Muscle of arm (tissue), 12 donors: Measurements from ENCODE around the gene FARP1. TPM values are rescaled to one million over a fixed set of nuclear protein-coding genes. Genes with fewer than 3 reads are reported as not detected.
A peak's percentile ranks its signal among the peaks of the same experiment; 100 is the strongest.

ENCODE experiments used
- DNase-seq: peaks from one replicate; pipeline ENCODE4 v3.0.0-alpha.2; 2013
- polyA plus RNA-seq, 12 donors: library from polyadenylated mRNA; unstranded; fragments of 120-200 nt; gene quantifications; one replicate each; pipeline ENCODE4 v1.2.1, GENCODE V29; 2013; ENCODE audit not compliant: insufficient read length in 12 of 12

The FARP1 gene
- polyA plus RNA-seq, 12 donors, result 67.3 to 111 (median 73.0) TPM; not detected in 1

DNA sequence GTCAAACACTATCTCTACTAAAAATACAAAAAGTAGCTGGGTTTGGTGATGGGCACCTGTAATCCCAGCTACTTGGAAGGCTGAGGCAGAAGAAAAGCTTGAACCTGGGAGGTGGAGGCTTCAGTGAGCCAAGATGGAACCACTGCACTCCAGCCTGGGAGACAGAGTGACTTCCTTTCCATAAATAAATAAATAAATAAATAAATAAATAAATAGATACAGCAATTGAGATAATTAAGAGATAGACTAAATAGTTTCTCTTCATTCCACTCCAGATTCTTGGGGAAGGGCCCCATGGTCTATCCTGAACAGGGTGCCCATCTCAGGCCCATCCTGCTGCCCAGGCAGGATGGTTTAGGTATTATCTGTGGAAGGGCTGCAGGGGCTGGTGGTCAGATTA lies 24.0 kb upstream of the FARP1 start:
- no peak for DNase-seq

DNA sequence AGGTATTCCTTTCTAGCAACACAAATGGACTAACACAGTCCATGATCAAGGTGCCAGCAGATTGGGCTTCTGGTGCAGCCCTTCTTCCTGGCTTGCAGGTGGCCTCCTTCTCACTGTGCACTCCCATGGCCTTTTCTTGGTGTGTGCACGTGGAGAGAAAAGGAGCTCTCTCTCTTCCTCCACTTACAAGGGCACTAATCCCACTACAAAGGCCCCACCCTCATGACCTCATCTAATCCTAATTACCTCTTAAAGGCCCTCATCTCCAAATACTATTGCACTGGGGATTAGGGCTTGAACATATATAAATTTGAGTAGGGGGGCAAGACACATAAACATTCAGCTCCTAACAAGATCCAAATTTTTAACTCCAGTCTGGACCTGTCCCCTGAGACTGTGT lies 19.7 kb upstream of the FARP1 start:
- no peak for DNase-seq

DNA sequence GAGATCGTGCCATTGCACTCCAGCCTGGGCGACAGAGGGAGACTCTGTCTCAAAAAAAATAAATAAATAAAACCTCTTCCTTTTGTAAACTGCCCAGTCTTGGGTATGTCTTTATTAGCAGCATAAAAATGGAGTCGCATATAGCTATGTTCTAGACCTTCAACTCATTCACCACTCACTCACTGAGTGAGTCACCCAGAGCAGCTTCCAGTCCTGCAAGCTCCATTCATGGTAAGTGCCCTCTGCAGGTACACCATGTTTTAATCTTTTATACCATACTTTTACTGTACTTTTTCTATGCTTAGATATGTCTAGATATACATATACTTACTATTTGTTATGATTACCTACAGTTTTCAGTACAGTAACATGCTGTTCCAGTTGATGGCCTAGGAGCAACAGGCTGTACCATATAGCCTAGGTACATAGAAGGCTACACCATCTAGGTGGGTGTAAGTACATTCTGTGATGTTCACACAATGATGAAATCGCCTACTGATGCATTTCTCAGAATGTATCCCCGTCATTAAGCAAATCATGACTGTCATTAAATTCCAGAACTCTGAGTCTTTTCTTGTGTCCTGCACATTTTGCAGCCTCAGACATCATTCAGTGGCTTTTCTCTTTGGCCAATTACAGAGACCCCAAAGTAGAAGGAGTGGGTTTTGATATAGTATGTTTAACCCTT lies 13.7 kb upstream of the FARP1 start:
- DNase-seq, result no peak

GRCh38 chr13:98133946-98134345 lies 8.9 kb upstream of the FARP1 start:
- DNase-seq, result no peak

GRCh38 chr13:98134901-98135300 lies 8.0 kb upstream of the FARP1 start:
- DNase-seq, result no peak

DNA sequence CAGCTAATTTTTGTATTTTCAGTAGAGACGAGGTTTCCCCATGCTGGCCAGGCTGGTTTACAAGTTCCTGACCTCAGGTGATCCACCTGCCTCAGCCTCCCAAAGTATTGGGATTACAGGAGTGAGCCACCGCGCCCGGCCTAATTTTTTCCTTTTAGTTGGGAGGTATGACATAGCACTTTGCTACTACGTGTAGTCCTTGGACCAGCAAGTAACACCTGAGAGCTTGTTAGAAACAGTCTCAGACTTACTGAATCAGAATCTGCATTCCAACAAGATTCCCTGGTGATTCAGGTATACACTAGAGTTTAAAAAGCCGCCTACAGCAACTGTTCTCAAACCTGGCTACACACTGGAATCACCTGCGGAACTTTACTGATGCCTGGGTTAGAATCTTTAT lies 1.8 kb upstream of the FARP1 start:
- no peak for DNase-seq

- no peak for DNase-seq
Observed at GRCh38 chr13:98141509-98142379, 1.1 kb upstream of the FARP1 start.

GRCh38 chr13:98143157-98143553 lies 261 bp downstream of the FARP1 start:
- peak; percentile 35 for DNase-seq

DNA sequence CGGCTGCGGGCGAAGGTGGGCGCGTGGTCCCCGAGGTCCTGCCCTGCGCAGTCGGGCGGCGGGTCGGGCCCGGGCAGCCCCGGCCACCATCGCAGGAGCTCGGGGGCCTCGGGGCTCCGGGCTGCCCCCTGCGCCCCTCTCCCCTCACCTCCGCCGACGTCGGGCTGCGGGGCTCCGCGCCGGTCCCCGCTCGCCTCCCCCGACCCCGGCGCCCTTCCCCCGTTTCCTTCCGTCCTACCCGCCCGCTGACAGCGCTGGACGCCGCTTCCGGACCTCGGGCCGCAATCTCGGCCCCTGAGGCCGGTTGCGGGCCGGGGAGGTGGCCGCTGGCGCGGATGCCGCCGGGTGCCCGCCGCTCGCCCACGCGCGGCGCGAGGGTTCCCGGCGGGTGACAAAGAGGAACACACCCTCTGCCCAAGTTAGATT lies 720 bp downstream of the FARP1 start:
- DNase-seq, result no peak

DNA sequence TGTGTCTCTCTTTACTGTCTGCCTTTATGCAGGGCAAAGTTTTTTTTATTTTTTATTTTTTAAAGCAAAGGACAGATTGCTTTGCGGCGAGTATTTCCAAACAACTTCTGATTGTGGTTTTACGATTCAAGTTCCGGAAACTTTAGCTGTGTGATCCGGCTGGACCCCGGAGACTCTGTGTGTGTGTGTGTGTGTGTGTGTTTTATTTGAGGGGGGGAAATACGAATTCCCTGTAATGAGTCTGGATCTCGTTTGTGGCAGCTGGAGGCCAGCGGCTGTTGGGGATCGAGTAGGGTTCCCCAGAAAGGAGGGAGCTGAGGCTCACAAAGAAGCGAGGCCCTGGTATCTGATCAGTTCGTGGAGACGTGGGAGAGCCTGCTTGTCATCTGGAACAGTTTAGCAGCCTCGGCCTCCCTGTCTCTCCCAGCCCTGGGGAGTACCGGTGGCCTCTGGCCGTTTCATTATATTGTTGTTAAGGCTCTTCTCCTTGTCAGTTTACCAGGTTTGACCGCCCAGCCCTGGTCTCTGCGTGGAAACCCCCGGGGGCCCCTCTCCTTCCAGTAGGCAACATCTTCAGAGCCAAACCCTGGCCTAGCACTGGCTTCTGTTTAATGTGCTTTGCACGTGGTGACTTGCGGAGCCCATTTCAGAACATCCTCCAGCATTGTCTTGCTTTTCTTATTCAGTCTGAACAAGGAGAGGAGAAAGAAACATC lies 1.3 kb downstream of the FARP1 start:
- DNase-seq, result peak; percentile 51

GRCh38 chr13:98144801-98145350 lies 2.0 kb downstream of the FARP1 start:
- DNase-seq, result no peak

DNA sequence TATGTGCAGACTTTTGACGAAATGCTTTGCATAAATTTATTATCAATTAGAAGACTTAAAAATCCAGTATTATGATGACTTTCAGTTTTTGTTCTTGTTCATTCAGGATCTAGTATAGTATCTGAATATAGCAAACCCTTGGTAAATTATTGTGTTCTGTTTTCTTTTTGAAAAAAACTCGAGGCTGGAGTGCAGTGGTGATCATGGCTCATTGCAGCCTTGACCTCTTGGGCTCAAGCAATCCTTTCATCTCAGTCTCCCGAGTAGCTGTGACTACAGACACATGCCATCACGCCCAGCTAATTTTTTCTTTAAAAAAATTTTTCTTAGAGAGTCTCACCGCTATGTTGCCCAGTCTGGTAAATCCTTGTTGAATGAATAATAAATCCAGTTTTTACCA lies 4.6 kb downstream of the FARP1 start:
- DNase-seq, result no peak

GRCh38 chr13:98150832-98151479 lies 8.1 kb downstream of the FARP1 start:
- DNase-seq, result no peak

DNA sequence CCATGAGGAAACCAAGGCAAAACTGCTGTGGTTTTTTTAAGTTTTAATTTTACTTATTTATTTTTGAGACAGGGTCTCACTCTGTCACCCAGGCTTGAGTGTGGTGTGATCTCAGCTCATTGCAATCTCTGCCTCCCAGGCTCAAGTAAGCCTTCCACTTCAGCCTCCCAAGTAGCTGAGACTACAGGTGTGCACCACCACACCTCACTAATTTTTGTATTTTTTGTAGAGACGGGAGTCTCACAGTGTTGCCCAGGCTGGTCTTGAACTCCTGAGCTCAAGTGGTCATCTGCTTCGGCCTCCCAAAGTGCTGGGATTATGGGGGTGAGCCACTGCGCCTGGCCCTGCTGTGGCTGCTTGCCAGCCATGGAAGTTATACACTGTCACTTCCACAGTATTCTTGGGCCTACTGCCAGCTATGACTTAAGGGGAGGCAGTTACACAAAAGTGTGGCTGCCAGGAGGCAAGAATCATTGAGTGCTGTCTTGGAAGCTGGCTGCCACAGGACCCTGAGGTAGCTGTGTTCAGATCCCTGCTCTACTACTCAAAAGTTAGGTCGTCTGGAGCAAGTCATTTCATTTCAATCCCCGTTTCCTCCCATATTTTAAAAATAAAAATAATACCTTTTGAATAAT lies 12.7 kb downstream of the FARP1 start:
- no peak for DNase-seq

- no peak for DNase-seq
Observed at GRCh38 chr13:98156259-98156658, 13.4 kb downstream of the FARP1 start.

- no peak for DNase-seq
Observed at GRCh38 chr13:98157188-98157587, 14.3 kb downstream of the FARP1 start.

DNA sequence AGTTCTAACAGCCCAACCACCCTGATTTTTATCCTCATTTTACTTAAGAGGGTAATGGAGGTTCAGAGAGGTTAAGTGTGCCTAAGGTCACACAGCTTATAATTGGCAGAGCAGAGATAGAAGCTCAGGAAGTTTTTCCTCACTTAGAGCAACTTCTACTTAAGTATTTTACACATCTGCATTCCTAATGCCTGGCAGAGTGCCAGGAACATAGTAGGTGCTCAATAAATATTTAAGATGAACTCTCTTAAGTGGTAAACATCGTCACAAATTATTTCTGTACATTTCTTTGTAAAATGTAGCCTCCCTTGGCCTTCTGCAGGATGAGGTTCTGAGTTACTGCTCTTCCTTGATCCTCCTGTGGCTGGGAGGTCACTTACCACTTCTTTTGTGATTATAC lies 14.7 kb downstream of the FARP1 start:
- no peak for DNase-seq

GRCh38 chr13:98158172-98158899 lies 15.4 kb downstream of the FARP1 start:
- DNase-seq, result no peak

GRCh38 chr13:98162935-98163334 lies 20.0 kb downstream of the FARP1 start:
- DNase-seq, result no peak

GRCh38 chr13:98169331-98169730 lies 26.4 kb downstream of the FARP1 start:
- no peak for DNase-seq
